HepG2 (cell line): Measurements from ENCODE around the gene OOSP1. TPM values are rescaled to one million over a fixed set of nuclear protein-coding genes. Genes with fewer than 3 reads are reported as not detected.

ENCODE experiments used
- ATAC-seq: fragments of 200-7000 bp; cut with Tn5 transposase; 3 replicates; pipeline ENCODE4 v1.9.1; 2020; ENCODE audit warnings: mild to moderate bottlenecking, moderate library complexity
- BruUV-seq: library from RNA; stranded (reverse); fragments of 400-500 nt; replicated peaks from 2 replicates; lab custom pipeline; 2021; lab: Mats Ljungman, UMichigan
- CTCF ChIA-PET: fragments of 300-600 bp; formaldehyde crosslinking; extraction: SDS; loops from one replicate; lab custom pipeline; 2021; ENCODE audit warnings: low total read pairs, inconsistent platforms, low intra/inter-chr PET ratio; lab: Yijun Ruan, JAX
- POLR2A ChIA-PET: fragments of 350-600 bp; sonication (Branson Sonifier 250); formaldehyde crosslinking; loops from one replicate; lab custom pipeline; 2020; ENCODE audit warnings: antibody characterized with exemption, inconsistent platforms; lab: Yijun Ruan, JAX
- DNase-seq: peaks from one replicate; pipeline ENCODE4 v3.0.0-alpha.2; 2015; ENCODE audit warnings: low spot score
- FAIRE-seq: peaks from 3 replicates; lab custom pipeline; 2011; peaks lifted over from hg19 to GRCh38; lab: Jason Lieb, UNC
- H2AFZ ChIP-seq: one replicate; pipeline ENCODE4 v1.6.1; 2011; ENCODE audit warnings: low read length, inconsistent platforms
- H3K27ac ChIP-seq: fragments of 300-600 bp; 3 replicates; pipeline ENCODE4 v1.8.0; 2011; ENCODE audit warnings: mixed run types, mild to moderate bottlenecking, mixed read lengths, low read length, inconsistent platforms; ENCODE audit not compliant: insufficient read depth; ENCODE audit errors: extremely low read length
- H3K27me3 ChIP-seq, 2 experiments: fragments of 200-600 bp in 1 of 2; 2 replicates in 1 of 2; 3 replicates in 1 of 2; pipeline versions ENCODE4 v1.6.0 to v1.8.0; 2011; ENCODE audit warnings: low read length in 2 of 2, mild to moderate bottlenecking in 2 of 2, moderate library complexity in 2 of 2, inconsistent platforms in 1 of 2; ENCODE audit not compliant: insufficient read depth in 2 of 2, control insufficient read depth in 1 of 2
- H3K36me3 ChIP-seq, 2 experiments: fragments of 200-600 bp in 1 of 2; replicated peaks in 1 of 2; 2 replicates in 1 of 2; 3 replicates in 1 of 2; pipeline versions ENCODE4 v1.5.1 to v1.8.0; 2011; ENCODE audit warnings: low read length in 2 of 2, inconsistent platforms in 1 of 2; ENCODE audit not compliant: insufficient read depth in 2 of 2, control insufficient read depth in 1 of 2
- H3K4me1 ChIP-seq: 2 replicates; pipeline ENCODE4 v1.5.1; 2012; ENCODE audit warnings: low read length, inconsistent platforms; ENCODE audit not compliant: insufficient read depth
- H3K4me2 ChIP-seq: 2 replicates; pipeline ENCODE4 v1.6.0; 2011; ENCODE audit warnings: low read depth, low read length, inconsistent platforms
- H3K4me3 ChIP-seq, 3 experiments: fragments of 200-600 bp in 1 of 3; sonication (generic), shearing (Covaris generic) in 1 of 3; replicated peaks in 1 of 3; 2 replicates each; pipeline ENCODE4 v1.5.1; 2011 to 2016; ENCODE audit warnings: low read length in 3 of 3, inconsistent platforms in 2 of 3, low read depth in 2 of 3, mild to moderate bottlenecking in 2 of 3, control low read depth in 1 of 3, mixed read lengths in 1 of 3; ENCODE audit not compliant: insufficient read depth in 1 of 3
- H3K79me2 ChIP-seq: one replicate; pipeline ENCODE4 v1.6.1; 2011; ENCODE audit warnings: low read length, inconsistent platforms; ENCODE audit not compliant: insufficient read depth
- H3K9ac ChIP-seq: 2 replicates; pipeline ENCODE4 v1.6.0; 2011; ENCODE audit warnings: mild to moderate bottlenecking, low read depth, low read length, inconsistent platforms; ENCODE audit not compliant: insufficient read depth
- H3K9me3 ChIP-seq: 2 replicates; pipeline ENCODE4 v1.5.1; 2012; ENCODE audit warnings: mild to moderate bottlenecking, low read length
- H4K20me1 ChIP-seq: 2 replicates; pipeline ENCODE4 v1.6.0; 2011; ENCODE audit warnings: inconsistent platforms, mild to moderate bottlenecking, low read length, moderate library complexity; ENCODE audit not compliant: insufficient read depth
- BCL6 ChIP-seq: IDR thresholded peaks from 2 replicates; pipeline ENCODE4 v1.6.1; 2016; ENCODE audit warnings: missing genetic modification reagents, missing compliant biosample characterization
- FOXP1 ChIP-seq, 2 experiments: fragments of 450-650 bp in 1 of 2; IDR thresholded peaks; 2 replicates each; pipeline ENCODE4 v1.6.1; 2017 to 2018; ENCODE audit warnings: antibody characterized with exemption in 1 of 2
- GABPB1 ChIP-seq: IDR thresholded peaks from 2 replicates; pipeline ENCODE4 v1.6.1; 2016; ENCODE audit warnings: mild to moderate bottlenecking, missing genetic modification reagents, moderate library complexity, missing compliant biosample characterization
- KLF6 ChIP-seq: IDR thresholded peaks from 2 replicates; pipeline ENCODE4 v1.8.0; 2016; ENCODE audit warnings: missing biosample characterization, missing genetic modification reagents
- KLF9 ChIP-seq: IDR thresholded peaks from 2 replicates; pipeline ENCODE4 v1.6.1; 2016; ENCODE audit warnings: low read depth
- ZNF326 ChIP-seq: sonication (generic); formaldehyde crosslinking; IDR thresholded peaks from 2 replicates; pipeline ENCODE4 v1.4.0; 2020; ENCODE audit warnings: missing genetic modification reagents, borderline replicate concordance
- WGBS: methylation state at CpG from one replicate; pipeline ENCODE4 v1.1.6; 2017; ENCODE audit warnings: low lambda C conversion rate; 5-methylcytosine and 5-hydroxymethylcytosine counted together
- in situ Hi-C: cut with HindIII; loops from 2 replicates; pipeline ENCODE4 v1.10.0; 2017; ENCODE audit warnings: low pct_unique_long_range_greater_than_20kb; ENCODE audit not compliant: extremely low pct_ligation_motif_present
- intact Hi-C: fragments of 100-400 bp; cut with micrococcal nuclease; formaldehyde crosslinking; loops from one replicate; pipeline ENCODE4 v1.10.0; 2022; ENCODE audit not compliant: unreplicated experiment
- polyA plus RNA-seq, 8 experiments: library from polyadenylated mRNA; depleted of rRNA in 3 of 8; stranded (reverse) in 7 of 8; unstranded in 1 of 8; fragments of >200 nt; fragmentation: Illumina TruSeq in 4 of 8; extraction: Trizol in 4 of 8; gene quantifications; 2 replicates each; pipeline versions ENCODE4 v1.2.1 to v1.2.3, GENCODE V29; 2011 to 2016; ENCODE audit warnings: low read depth in 4 of 8, missing spikeins in 1 of 8, mixed read lengths in 1 of 8; ENCODE audit not compliant: insufficient read depth in 1 of 8
- total RNA-seq, 5 experiments: library from RNA; depleted of rRNA; stranded (reverse); fragments of >200 nt; fragmentation: Illumina TruSeq; extraction: Trizol; gene quantifications; 2 replicates each; pipeline ENCODE4 v1.2.3, GENCODE V29; 2016; ENCODE audit warnings: low read depth in 1 of 5
- TF ChIP-seq, protein P1 (sequence below): conservative IDR thresholded peaks from 2 replicates; pipeline ENCODE4 v1.6.1; 2018; ENCODE audit warnings: missing genetic modification reagents
- TF ChIP-seq, protein P2 (sequence below): sonication (generic); formaldehyde crosslinking; IDR thresholded peaks from 2 replicates; pipeline ENCODE4 v1.5.1; 2020; ENCODE audit warnings: missing genetic modification reagents, mild to moderate bottlenecking, borderline replicate concordance

The OOSP1 gene
- total and polyA plus RNA-seq, 2 of the 13 experiments (the other 11 are each of a cell fraction or from before 2014, with no cell fraction given), result not detected

DNA sequence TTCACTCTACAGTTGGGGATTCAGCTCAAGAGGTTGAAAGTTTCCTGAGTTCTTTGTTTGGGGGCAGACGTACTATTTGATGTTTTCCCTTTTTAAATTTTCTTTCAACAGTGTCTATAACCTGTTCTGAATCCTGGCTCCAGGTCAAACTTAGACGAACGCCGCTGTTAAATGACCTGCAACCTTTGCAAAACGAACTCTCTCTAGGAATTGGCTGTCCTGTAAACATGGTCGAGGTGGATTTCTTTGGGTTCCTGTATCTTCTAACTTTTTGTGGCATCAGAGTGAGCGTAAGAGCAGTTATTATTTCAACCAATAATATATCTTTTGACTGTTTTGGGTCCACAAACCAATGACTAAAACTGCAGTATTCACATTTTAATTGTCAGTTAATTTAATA lies 27.2 kb downstream of the OOSP1 start:
- BruUV-seq, result no TSS peak
- Histone ChIP-seq H3K4me1 (peaks cover 22% of the 10 kb centered on the region), H4K20me1 (no peaks in the 10 kb centered on the region), H3K9me3 (no peaks in the 10 kb centered on the region), H3K4me2 (no peak overlapping the region), H3K9ac (no peak overlapping the region), H3K27me3 (no peaks in the 10 kb centered on the region; a peak in 1 of 5 replicates), H3K36me3 (no peaks in the 10 kb centered on the region), H3K79me2 (no peaks in the 10 kb centered on the region), H3K27ac (no peak overlapping the region), H3K4me3 (no peak overlapping the region), H2AFZ (peak overlapping the region; percentile 24)
- ChIA-PET POLR2A (no interaction called here), CTCF (no interaction called here)
- in situ Hi-C loops, result no loop called here
- FAIRE-seq (no peak), ATAC-seq (no peak), DNase-seq (no peak)
- TF ChIP-seq, protein P1, sequence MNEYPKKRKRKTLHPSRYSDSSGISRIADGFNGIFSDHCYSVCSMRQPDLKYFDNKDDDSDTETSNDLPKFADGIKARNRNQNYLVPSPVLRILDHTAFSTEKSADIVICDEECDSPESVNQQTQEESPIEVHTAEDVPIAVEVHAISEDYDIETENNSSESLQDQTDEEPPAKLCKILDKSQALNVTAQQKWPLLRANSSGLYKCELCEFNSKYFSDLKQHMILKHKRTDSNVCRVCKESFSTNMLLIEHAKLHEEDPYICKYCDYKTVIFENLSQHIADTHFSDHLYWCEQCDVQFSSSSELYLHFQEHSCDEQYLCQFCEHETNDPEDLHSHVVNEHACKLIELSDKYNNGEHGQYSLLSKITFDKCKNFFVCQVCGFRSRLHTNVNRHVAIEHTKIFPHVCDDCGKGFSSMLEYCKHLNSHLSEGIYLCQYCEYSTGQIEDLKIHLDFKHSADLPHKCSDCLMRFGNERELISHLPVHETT (CRISPR knock-in tag), result no peak
- TF ChIP-seq, protein P2, sequence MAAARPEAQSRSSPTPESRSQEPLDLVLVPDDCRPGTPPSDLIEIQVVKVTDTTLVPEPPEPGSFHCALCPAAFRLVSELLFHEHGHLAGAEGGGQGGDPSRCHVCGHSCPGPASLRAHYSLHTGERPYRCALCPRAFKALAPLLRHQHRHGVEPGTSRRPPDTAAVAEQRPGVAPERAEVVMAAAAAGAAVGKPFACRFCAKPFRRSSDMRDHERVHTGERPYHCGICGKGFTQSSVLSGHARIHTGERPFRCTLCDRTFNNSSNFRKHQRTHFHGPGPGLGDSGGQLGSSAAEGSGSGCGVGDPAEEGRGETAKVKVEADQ (CRISPR knock-in tag), result no peak
- TF ChIP-seq ZNF326 (CRISPR knock-in tag) (no peak), BCL6 (CRISPR knock-in tag) (peak; percentile 91), GABPB1 (no peak), FOXP1 (IDR thresholded peaks at IDR 0.05) (no peak), FOXP1 (CRISPR knock-in tag; IDR thresholded peaks at IDR 0.05) (no peak), KLF9 (CRISPR knock-in tag) (no peak), KLF6 (CRISPR knock-in tag) (no peak)
- intact Hi-C loops, result no loop called here
- WGBS, result 5% methylated on average over 7 of the region's 7 CpGs
